GM12865 (cell line): ENCODE data around the gene TMEM60.
"Not testable (repeated sequence)": the region's sequence is repeated elsewhere in the genome, so short reads cannot be mapped to it uniquely, and the experiment has no call there.

Experiments
- DNase-seq: peaks from one replicate; pipeline ENCODE4 v3.0.0; 2010; ENCODE audit warnings: low read depth
- H3K4me3 ChIP-seq: 2 replicates; pipeline ENCODE4 v1.5.1; 2011; ENCODE audit warnings: mild to moderate bottlenecking, low read depth, low read length, control low read depth
- CTCF ChIP-seq: IDR thresholded peaks from 2 replicates; pipeline ENCODE4 v1.5.1; 2011; ENCODE audit warnings: low read length, control low read depth, low read depth, inconsistent platforms; ENCODE audit not compliant: insufficient read depth; ENCODE audit errors: missing control alignments

The TMEM60 gene

GRCh38 chr7:77837275-77837674, 39.0 kb upstream of the TMEM60 start:
- no peak overlapping the region for H3K4me3 ChIP-seq
- no peak for DNase-seq
- no peak for TF ChIP-seq CTCF

- not testable (repeated sequence) for H3K4me3 ChIP-seq, DNase-seq
Measured at GRCh38 chr7:77836425-77836824, 38.2 kb upstream of the TMEM60 start.

- no peak overlapping the region for H3K4me3 ChIP-seq
- no peak for DNase-seq
- no peak for TF ChIP-seq CTCF
Measured at GRCh38 chr7:77833136-77833535, 34.9 kb upstream of the TMEM60 start.

- DNase-seq, result no peak
- H3K4me3 ChIP-seq, result no peak overlapping the region
- no peak for TF ChIP-seq CTCF
Measured at GRCh38 chr7:77831953-77832352, 33.7 kb upstream of the TMEM60 start.

GRCh38 chr7:77831481-77831880, 33.2 kb upstream of the TMEM60 start:
- DNase-seq, result no peak
- TF ChIP-seq CTCF, result no peak
- H3K4me3 ChIP-seq, result no peak overlapping the region

- TF ChIP-seq CTCF, result no peak
- no peak overlapping the region for H3K4me3 ChIP-seq
- DNase-seq, result no peak
Measured at GRCh38 chr7:77830649-77831355, 32.6 kb upstream of the TMEM60 start.

- DNase-seq, result no peak
- TF ChIP-seq CTCF, result no peak
- H3K4me3 ChIP-seq, result no peak overlapping the region
Measured at GRCh38 chr7:77827999-77828398, 29.8 kb upstream of the TMEM60 start.

- no peak for DNase-seq
- H3K4me3 ChIP-seq, result no peak overlapping the region
- no peak for TF ChIP-seq CTCF
Measured at GRCh38 chr7:77826300-77826699, 28.1 kb upstream of the TMEM60 start.
